Erythroblast (primary cell): ENCODE data around the gene TPCN2.

ENCODE experiments used
- GATA1 ChIP-seq: IDR thresholded peaks from 2 replicates; pipeline ENCODE4 v1.6.1; 2011; ENCODE audit warnings: low read depth, mild to moderate bottlenecking, control low read depth, low read length, moderate library complexity
- POLR2A ChIP-seq: IDR thresholded peaks from 2 replicates; pipeline ENCODE4 v1.6.1; 2011; ENCODE audit warnings: mild to moderate bottlenecking, low read length

DNA sequence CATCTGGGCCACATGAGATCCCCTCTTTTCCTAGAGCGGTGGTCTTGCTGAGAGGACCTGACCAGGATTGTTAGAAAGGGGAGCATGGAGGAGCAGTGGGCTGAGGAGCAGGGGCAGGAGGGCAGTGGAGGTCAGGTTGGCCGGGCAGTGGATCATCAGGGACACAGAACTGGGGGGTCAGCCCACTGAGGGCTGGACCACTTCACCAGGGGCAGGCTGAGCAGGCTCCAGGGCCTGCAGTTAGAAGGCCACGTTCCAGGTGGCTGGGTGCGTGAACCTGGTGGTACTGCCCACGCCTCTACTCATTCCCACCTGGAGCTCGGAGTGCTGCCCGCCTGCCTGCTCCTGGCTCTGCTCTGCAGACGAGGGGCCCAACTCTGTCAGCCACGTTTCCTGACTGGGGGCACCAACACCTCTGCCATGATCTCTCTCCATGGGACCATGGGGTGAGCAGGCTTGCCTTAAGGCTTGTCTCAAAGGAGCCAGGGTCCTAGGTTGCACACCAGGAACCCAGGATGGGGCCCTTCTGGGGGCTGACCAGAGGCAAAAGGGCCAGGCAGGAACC, 45.3 kb upstream of the TPCN2 start:
- TF ChIP-seq POLR2A (no peak), GATA1 (no peak)
